Frontal cortex (tissue), 4 donors: ENCODE measurements around the gene CLIC3. TPM values are rescaled to one million over a fixed set of nuclear protein-coding genes. Genes with fewer than 3 reads are reported as not detected.
A peak's percentile ranks its signal among the peaks of the same experiment; 100 is the strongest.

Experiments used
- DNase-seq, 2 donors: peaks; one replicate each; pipeline ENCODE4 v3.0.0; 2012; ENCODE audit warnings: low spot score in 2 of 2
- FAIRE-seq: peaks from 2 replicates; lab custom pipeline; 2012; peaks lifted over from hg19 to GRCh38; lab: Jason Lieb, UNC
- total RNA-seq: library from RNA; depleted of rRNA; stranded (reverse); fragments of >200 nt; gene quantifications from one replicate; pipeline ENCODE4 v1.2.3, GENCODE V29; 2014
- donor health status: control.
- donor health status: control.
- donor health status: control.

CLIC3 gene
- total RNA-seq, 1 donor from 2014 or later = not detected

DNA sequence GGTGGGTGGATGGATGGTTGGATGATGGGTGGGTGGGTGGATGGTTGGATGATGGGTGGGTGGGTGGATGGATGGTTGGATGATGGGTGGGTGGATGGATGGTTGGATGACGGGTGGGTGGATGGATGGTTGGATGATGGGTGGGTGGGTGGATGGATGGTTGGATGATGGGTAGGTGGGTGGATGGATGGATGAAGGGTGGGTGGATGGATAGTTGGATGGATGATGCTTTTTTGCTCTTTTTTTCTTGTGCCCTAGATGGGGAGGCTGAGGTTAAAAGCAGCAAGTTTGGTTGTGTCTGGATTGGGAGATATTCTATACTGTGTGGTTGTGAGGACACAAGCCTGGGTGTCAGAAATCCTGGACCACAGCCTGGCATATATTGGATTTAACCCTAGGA is 38.9 kb downstream of the CLIC3 start:
- FAIRE-seq = no peak
- no peak for DNase-seq

DNA sequence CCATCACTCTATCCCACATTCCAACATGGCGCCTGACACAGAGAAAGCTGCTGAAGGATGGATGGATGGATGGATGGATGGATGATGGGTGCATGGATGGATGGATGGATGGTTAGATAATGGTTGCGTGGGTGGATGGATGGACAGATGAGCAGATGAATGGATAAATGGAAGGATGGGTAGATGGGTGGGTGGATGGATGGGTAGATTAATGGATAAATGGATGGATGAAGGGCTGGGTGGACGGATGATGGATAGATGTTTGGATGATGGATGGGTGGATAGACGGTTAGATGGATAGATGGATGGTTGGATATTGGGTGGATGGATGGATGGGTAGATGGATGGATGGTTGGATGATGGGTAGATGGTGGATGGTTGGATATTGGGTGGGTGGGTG is 39.8 kb downstream of the CLIC3 start:
- DNase-seq (no peak), FAIRE-seq (no peak)

DNA sequence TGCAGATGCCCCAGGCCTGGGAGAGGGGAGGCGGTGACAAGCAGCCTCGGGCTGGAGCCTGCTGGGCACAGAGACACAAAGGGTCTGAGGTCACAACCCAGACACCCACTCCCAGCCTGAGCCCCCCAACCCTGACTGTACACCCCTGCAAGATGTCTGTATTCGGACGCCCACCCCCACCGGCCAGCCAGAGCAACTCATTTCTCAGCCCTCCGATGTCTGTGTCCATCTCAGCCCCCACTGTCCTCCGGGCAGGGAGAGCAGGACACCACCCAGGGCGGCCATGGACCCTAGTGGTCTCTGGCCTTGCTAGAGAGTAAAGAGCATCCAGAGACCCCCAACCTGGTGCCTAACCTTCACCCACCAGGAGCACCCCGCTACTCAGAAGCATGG is 40.4 kb downstream of the CLIC3 start:
- DNase-seq = no peak
- FAIRE-seq = no peak

GRCh38 chr9:136955202-136955942 is 41.0 kb downstream of the CLIC3 start:
- no peak for DNase-seq
- no peak for FAIRE-seq

DNA sequence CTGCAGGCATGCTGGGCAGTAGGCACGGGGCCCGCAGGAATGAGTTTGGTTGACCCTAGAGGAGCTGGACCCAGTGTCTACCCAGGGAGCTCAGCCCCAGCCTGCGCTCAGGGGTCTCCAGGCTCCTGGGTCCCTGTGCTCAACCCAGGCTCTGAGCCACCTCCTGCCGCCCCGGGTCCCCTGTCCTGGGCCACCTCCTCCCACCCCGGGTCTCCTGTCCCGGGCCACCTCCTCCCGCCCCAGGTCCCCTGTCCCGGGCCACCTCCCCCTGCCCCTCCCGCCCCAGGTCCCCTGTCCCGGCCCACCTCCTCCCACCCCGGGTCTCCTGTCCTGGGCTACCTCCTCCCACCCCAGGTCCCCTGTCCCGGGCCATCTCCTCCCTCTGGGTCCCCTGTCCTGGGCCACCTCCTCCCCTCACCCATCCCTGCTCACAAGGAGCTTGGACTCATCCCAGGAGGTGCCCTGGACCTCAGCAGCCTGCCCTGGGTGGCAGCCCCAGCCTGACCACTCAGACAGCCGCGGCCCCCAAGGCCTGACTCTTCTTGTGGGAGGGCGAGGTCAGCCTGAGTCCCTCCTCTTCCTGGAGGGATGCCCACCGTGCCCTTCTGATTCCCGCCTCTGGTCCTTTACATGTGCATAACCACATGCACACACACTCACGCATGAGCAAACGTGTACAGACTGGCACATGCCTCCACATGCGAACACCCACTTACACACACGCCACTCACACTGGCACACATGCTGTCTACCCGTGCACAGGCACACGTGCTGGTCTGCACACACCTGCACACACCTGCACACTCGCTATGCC is 41.9 kb downstream of the CLIC3 start:
- no peak for DNase-seq
- no peak for FAIRE-seq

DNA sequence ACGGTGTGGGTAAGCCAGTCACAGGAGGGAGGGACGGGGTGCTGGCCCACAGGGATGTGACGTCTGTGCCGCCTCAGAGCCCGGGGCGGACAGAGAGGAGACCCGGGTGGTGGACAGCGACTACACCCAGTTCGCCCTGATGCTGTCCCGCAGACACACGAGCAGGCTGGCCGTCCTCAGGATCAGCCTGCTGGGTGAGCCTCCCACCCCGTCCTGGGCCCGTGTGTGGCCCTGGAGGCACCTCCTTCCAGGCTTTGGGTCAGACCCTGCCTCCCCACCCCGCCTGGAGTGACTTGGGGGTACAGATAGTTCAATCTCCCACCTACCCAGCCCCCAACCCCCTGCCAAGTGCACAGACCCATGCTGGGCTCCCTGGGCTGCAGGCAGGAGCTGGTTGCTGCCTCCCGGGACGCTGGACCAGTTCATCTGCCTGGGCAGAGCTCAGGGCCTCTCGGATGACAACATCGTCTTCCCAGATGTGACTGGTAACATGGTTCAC is 42.5 kb downstream of the CLIC3 start:
- DNase-seq = no peak
- FAIRE-seq = no peak

DNA sequence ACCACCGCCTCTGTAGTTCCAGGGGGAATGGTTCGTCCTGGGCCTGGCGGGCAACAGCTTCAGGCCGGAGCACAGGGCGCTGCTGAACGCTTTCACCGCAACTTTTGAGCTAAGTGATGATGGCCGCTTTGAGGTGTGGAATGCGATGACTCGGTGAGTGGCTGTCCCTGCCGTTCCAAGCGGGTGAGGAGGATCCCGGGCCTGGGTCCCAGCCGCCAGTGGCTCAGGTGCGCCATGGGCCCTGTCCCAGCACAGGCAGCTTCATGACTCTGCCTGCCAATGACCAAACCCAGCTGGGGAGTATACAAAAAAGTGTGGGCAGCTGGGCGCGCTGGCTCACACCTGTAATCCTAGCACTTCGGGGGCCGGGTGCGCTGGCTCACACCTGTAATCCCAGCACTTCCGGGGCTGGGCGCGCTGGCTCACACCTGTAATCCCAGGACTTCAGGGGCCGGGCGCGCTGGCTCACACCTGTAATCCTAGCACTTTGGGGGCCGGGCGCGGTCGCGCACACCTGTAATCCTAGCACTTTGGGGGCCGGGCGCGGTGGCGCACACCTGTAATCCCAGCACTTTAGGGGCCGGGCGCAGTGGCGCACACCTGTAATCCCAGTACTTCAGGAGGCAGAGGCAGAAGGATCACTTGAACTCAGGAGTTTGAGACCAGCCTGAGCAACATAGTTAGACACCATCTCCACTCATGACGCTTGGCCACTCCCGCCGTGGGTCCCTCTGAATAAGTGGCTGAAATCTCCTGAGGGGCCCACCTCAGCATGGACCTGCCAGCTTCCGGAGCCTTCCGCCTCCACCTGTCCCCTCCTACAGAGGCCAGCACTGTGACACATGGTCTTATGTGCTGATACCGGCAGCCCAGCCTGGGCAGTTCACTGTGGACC is 43.2 kb downstream of the CLIC3 start:
- DNase-seq = no peak
- FAIRE-seq = no peak

GRCh38 chr9:136952321-136952850 is 44.0 kb downstream of the CLIC3 start:
- FAIRE-seq (no peak), DNase-seq (no peak)

GRCh38 chr9:136951541-136952320 is 44.6 kb downstream of the CLIC3 start, which contains the start of gene LCN12:
Gene LCN12, plus strand, starts transcription at chr9:136952273. Its CDS starts 55 bp downstream, at chr9:136952328.
- DNase-seq (no peak), FAIRE-seq (no peak)

DNA sequence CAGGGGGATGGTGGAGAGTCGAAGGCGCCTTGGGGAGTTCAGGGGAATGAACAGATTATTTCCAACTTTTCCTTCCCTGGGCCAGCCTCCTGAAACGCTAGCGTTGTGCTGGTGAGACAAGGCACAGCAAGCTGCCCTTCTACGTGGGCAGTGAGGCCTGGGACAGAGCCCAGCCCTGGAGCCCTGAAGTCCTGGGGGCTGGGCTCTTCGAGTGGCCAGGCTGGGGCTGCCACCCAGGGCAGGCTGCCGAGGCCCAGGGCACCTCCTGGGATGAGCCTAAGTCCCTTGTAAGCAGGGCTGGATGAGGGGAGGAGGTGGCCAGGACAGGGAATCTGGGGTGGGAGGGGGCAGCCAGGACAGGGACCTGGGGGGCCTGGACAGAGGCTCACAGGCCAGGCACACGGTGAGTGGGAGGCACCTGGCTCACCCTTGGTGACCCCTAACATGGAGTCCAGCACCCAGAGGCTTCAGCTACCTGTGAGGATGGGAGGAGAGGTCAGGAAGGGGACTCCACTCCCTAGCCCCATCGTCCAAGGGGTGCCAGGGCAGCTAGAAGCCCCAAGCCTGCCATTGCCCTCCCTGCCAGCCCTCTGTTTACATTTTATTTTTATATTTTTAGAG is 45.6 kb downstream of the CLIC3 start:
- FAIRE-seq = no peak
- DNase-seq = no peak

DNA sequence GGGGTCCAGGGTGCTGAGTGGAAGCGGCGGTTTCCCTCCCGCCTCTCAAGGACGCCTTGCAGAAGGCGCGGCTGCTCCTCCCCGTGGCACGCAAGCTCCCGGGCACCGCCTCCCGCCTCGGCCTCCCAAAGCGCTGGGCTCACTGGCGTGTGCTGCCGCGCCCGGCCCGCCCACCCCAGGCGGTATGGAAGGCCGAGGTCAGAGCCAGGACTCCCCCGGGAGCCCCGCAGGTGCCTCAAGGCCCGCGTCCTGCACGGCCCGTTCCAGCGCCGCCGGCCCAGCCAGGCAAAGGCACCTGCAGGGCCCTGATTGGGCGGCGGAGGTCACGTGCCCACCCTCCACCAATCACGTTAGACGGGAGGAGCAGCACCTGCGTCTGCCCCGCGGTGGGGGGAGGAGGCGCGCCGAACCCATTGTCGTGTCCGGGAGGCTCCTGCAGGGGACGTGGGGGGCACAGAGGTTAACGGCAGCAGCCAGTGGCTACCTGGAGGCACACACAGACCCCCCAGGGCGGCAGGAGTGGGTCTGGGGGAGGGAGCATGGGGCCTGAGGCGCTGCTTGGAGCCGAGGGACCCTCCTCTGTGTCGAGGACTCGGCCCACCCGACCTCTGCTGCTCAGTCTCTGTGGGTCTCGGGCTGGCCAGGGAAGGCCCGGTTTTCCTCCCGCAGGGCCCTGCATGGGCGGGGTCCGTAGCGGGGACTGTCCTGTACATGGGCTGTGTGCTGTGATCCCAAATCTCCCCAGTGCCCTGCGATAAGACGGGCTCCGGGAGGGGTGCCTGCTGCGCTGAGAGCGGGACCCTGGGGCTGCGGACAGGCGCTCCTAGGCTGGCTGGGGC is 46.3 kb downstream of the CLIC3 start:
- DNase-seq (peak; percentile 99), FAIRE-seq (no peak)

- FAIRE-seq = no peak
- no peak for DNase-seq
Observed at GRCh38 chr9:136949239-136949816, 47.0 kb downstream of the CLIC3 start.

DNA sequence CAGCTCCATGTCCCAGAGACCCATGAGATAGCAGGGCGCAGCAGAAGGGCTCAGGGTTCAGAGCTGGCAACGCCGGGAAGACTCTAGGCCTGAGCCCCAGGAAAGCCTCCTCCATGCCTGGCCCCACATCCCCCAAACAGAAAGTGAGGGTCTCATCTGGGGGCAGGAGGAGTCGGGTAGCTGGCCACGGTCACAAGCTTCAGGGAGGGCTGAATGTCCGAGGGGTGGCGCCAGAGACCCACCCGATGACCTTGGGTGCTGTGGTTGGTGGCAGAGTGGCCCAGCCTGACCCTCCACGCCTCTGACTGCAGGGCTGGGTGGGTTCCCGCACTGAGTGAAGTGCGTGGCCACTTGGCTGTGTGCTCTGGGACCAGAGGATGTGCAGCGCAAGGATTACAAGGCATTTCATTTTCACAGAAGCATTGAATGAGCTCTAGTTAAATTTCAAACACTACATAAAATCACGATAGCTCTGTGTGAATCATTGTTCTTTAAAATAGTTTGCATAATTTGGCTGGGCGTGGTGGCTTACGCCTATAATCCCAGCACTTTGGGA is 48.3 kb downstream of the CLIC3 start:
- DNase-seq (peak in 1 of 2 donors; percentile 78), FAIRE-seq (no peak)

- no peak for FAIRE-seq
- DNase-seq = peak in 1 of 2 donors; percentile 59
Observed at GRCh38 chr9:136947028-136947891, 49.1 kb downstream of the CLIC3 start.

- DNase-seq (no peak), FAIRE-seq (no peak)
Observed at GRCh38 chr9:136946228-136947027, 49.9 kb downstream of the CLIC3 start.
